ENCODE results near the gene C4B.
"Not testable (repeated sequence)": the region's sequence is repeated elsewhere in the genome, so short reads cannot be mapped to it uniquely, and the experiment has no call there.

C4B gene

DNA sequence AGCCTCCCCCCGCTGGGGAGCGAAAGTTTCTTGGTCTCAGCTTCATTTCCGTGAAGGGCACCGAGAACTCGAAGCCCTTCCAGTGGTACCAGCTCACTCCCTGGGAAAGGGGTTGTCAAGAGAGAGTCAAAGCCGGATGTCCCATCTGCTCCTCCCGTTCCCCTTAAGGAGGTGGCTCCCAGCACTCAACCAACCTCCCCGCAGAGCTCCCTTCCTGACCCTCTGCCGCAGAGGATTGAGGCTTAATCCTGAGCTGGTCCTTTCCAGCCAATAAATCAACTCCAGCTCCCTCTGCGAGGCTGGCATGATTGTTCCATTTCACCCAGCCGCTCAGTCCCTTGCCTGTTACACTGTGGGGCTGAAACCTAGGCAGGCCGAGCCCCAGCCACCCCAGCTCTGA is 6.0 kb upstream of the C4B start:
- H3K27me3 ChIP-seq (ENCODE audit: control insufficient read depth, insufficient read depth, low read length); H3K9ac ChIP-seq (ENCODE audit: low read length); H3K36me3 ChIP-seq (ENCODE audit: control insufficient read depth, insufficient read depth, low read length); H3K4me1 ChIP-seq (ENCODE audit: control insufficient read depth, insufficient read depth, low read length); H3K4me3 ChIP-seq (ENCODE audit: low read depth, low read length); H3K9me3 ChIP-seq (ENCODE audit: control insufficient read depth, insufficient read depth, low read depth, low read length); H3K27ac ChIP-seq (ENCODE audit: low read depth, low read length): not testable (repeated sequence)

DNA sequence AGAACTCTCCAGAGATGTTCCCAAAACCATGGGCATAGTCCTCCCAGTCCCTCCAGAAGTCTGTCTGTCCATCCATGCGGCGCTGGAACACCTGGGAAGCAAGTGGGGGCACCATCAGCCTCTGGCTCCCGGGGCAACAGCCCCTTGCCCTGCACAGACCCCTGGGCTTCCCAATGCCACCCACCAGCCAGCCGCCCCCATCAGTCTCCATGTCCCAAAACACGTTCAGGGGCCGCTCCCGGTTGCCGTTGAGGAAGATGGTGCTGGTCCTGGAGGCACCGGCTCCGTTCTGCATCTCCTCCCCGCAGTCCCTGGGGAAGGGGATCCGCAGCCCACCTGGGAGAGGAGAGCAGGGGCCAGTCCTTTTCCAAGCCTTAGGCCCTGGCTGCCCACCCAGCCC is 5.1 kb upstream of the C4B start:
- H3K4me3 ChIP-seq (ENCODE audit: low read depth, low read length); H3K9ac ChIP-seq (ENCODE audit: low read length); H3K27ac ChIP-seq (ENCODE audit: low read depth, low read length); H3K36me3 ChIP-seq (ENCODE audit: control insufficient read depth, insufficient read depth, low read length); H3K9me3 ChIP-seq (ENCODE audit: control insufficient read depth, insufficient read depth, low read depth, low read length); H3K4me1 ChIP-seq (ENCODE audit: control insufficient read depth, insufficient read depth, low read length); H3K27me3 ChIP-seq (ENCODE audit: control insufficient read depth, insufficient read depth, low read length): not testable (repeated sequence)

DNA sequence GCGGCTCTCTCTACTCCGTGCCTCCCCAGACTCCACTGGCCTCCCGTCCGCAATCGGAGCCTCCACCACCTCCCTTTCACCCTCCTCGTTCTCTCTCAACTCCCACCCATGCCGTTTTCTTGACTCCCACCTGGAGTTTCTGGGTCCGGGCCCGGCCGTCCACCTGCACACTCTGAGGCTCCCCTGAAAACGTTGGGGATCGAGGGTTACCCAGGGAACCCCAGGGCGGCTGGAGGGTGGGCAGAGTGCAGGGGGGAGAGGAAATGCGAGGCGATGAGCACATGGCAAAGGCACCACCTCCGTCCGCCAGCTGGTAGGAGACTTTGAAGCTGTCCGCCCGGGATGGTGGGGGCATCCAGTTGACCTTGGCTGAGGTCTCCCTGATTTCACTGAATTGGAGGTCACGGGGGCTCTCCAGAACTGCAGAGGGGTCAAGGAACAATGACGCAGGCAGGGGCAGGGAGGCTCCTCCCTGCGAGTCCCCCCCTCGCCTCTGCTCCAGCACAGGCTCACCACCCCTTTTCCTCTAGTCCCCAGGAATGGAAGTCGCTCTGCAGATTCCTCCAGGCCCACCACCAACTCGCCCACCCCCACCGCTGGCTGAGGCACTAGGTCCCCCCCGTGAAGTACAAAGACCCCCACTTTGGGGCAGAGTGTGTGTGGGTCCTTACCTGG is 3.6 kb upstream of the C4B start:
- not testable (repeated sequence) for H3K27ac ChIP-seq (ENCODE audit: low read depth, low read length); H3K4me1 ChIP-seq (ENCODE audit: control insufficient read depth, insufficient read depth, low read length); H3K27me3 ChIP-seq (ENCODE audit: control insufficient read depth, insufficient read depth, low read length); H3K9ac ChIP-seq (ENCODE audit: low read length); H3K36me3 ChIP-seq (ENCODE audit: control insufficient read depth, insufficient read depth, low read length); H3K9me3 ChIP-seq (ENCODE audit: control insufficient read depth, insufficient read depth, low read depth, low read length); H3K4me3 ChIP-seq (ENCODE audit: low read depth, low read length)

DNA sequence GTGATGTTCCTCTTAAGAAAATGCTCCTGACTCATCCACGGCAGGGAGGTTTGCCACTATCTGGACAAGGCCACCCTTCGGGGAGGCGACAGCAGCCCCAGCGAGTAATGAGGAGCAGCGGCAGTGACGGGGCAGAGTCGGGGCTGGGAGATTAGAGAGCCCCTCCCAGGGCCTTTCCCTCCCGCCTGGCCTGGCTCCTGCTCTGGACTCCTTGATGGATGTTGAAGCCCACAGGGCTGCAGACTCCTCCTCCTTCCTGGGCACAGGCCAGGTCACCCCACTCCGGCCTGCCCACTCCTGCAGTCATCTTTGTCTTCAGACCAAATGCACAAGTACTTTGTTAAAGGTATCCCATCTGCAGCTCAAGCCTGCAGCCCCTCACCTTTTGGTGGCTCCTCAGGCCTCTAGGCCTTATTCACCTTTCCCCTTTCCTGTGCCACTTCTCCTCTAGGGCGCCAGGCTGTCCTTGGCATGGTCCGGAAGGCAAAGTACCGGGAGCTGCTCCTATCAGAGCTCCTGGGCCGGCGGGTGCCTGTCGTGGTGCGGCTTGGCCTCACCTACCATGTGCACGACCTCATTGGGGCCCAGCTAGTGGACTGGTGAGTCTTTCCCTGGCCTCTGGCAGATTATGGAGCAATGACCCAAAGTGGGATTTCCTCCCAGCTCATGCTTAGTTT is 1.5 kb upstream of the C4B start:
- not testable (repeated sequence) for H3K4me3 ChIP-seq (ENCODE audit: low read depth, low read length)

DNA sequence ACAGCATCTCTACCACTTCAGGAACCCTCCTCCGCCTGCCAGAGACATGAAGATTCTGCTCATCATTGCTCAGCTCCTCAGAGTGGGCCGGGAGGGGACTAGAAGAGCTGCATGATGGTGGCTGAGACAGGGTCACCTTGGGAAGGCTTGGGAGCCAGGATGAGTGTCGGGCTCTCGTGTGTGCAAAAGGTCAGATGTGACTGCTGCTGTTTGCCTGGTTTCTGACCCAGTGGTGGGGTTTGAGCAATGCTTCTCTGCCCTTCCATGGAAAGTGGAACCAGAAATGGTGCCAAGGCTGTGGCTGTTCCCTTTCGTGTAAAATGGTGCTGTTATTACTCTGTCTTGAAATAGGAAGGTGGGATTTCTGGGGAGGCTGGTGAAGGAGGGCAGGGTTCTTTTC is 857 bp upstream of the C4B start:
- H3K4me3 ChIP-seq (ENCODE audit: low read depth, low read length); H3K27me3 ChIP-seq (ENCODE audit: control insufficient read depth, insufficient read depth, low read length); H3K27ac ChIP-seq (ENCODE audit: low read depth, low read length); H3K36me3 ChIP-seq (ENCODE audit: control insufficient read depth, insufficient read depth, low read length); H3K4me1 ChIP-seq (ENCODE audit: control insufficient read depth, insufficient read depth, low read length); H3K9ac ChIP-seq (ENCODE audit: low read length); H3K9me3 ChIP-seq (ENCODE audit: control insufficient read depth, insufficient read depth, low read depth, low read length): not testable (repeated sequence)

More for the DNA sequence above, 1.5 kb upstream of the C4B start:
- not testable (repeated sequence) for H3K9me3 ChIP-seq (ENCODE audit: control insufficient read depth, insufficient read depth, low read depth, low read length); H3K36me3 ChIP-seq (ENCODE audit: control insufficient read depth, insufficient read depth, low read length); H3K9ac ChIP-seq (ENCODE audit: low read length); H3K4me1 ChIP-seq (ENCODE audit: control insufficient read depth, insufficient read depth, low read length); H3K27me3 ChIP-seq (ENCODE audit: control insufficient read depth, insufficient read depth, low read length); H3K27ac ChIP-seq (ENCODE audit: low read depth, low read length)

DNA sequence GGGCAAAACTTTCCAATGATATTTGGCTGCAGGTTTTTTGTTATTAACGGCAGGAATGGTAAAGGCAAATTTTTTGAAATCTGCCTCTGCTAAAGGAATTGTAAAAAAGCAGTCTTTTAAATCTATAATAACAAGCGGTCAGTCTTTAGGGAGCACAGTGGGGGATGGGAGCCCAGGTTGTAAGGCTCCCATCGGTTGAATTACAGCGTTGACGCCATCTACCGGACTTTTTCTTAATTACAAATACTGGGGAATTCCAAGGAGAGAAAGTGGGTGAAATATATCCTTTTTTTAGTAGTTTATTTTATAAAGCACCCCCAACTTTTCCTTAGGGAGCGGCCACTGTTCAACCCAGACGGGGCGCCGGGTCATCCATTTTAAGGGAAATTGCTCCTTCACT is 7.5 kb downstream of the C4B start:
- H3K4me3 ChIP-seq (ENCODE audit: low read depth, low read length); H3K4me1 ChIP-seq (ENCODE audit: control insufficient read depth, insufficient read depth, low read length); H3K27me3 ChIP-seq (ENCODE audit: control insufficient read depth, insufficient read depth, low read length); H3K9me3 ChIP-seq (ENCODE audit: control insufficient read depth, insufficient read depth, low read depth, low read length); H3K9ac ChIP-seq (ENCODE audit: low read length); H3K27ac ChIP-seq (ENCODE audit: low read depth, low read length); H3K36me3 ChIP-seq (ENCODE audit: control insufficient read depth, insufficient read depth, low read length): not testable (repeated sequence)

DNA sequence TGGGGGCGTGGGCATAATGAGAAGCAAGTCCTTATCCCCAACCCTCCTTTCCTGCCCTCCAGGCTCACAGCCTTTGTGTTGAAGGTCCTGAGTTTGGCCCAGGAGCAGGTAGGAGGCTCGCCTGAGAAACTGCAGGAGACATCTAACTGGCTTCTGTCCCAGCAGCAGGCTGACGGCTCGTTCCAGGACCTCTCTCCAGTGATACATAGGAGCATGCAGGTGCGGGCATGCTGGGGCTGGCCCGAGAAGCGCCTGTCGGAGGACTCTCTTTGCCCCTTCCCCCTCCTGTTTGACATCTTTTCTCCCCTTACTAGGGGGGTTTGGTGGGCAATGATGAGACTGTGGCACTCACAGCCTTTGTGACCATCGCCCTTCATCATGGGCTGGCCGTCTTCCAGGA is 14.0 kb downstream of the C4B start:
- H3K9ac ChIP-seq (ENCODE audit: low read length); H3K27ac ChIP-seq (ENCODE audit: low read depth, low read length); H3K9me3 ChIP-seq (ENCODE audit: control insufficient read depth, insufficient read depth, low read depth, low read length); H3K36me3 ChIP-seq (ENCODE audit: control insufficient read depth, insufficient read depth, low read length); H3K4me1 ChIP-seq (ENCODE audit: control insufficient read depth, insufficient read depth, low read length); H3K4me3 ChIP-seq (ENCODE audit: low read depth, low read length); H3K27me3 ChIP-seq (ENCODE audit: control insufficient read depth, insufficient read depth, low read length): not testable (repeated sequence)

DNA sequence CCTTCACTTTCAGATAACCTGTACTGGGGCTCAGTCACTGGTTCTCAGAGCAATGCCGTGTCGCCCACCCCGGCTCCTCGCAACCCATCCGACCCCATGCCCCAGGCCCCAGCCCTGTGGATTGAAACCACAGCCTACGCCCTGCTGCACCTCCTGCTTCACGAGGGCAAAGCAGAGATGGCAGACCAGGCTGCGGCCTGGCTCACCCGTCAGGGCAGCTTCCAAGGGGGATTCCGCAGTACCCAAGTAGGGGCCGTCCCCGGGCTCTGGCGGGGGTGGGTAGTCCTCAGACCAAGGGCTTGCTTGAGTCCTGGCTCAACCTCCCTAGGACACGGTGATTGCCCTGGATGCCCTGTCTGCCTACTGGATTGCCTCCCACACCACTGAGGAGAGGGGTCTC is 15.0 kb downstream of the C4B start:
- H3K4me1 ChIP-seq (ENCODE audit: control insufficient read depth, insufficient read depth, low read length); H3K9me3 ChIP-seq (ENCODE audit: control insufficient read depth, insufficient read depth, low read depth, low read length); H3K9ac ChIP-seq (ENCODE audit: low read length); H3K27ac ChIP-seq (ENCODE audit: low read depth, low read length); H3K27me3 ChIP-seq (ENCODE audit: control insufficient read depth, insufficient read depth, low read length); H3K36me3 ChIP-seq (ENCODE audit: control insufficient read depth, insufficient read depth, low read length); H3K4me3 ChIP-seq (ENCODE audit: low read depth, low read length): not testable (repeated sequence)

DNA sequence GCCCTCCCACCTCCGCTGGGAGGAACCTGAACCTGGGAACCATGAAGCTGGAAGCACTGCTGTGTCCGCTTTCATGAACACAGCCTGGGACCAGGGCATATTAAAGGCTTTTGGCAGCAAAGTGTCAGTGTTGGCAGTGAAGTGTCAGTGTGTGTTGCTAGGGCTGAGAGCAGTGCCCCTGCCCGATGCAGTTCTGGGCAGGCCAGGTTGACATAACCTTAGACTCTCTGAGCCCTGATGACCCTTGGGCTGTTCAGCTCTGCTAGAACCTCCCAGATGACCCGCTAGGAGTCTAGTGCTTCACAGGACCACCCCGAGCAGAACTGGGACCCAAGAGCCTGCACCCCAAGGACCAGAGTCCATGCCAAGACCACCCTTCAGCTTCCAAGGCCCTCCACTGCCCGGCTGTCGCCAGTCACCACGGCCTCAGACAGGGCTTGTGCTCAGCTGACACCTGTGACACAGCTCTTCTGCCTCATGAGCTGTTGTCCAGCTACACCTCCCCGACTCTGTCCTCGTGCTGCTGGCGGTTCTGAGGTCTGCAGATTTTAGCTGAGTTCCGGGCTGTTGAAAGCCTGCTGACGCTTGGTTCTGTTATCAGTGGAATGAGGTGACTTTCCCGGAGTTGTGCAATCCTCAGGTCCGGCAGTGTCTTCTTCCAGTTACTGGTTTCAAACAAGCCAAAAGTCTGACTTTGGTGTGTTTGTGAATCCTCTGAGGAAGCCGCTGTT is 20.9 kb downstream of the C4B start:
- H3K9ac ChIP-seq (ENCODE audit: low read length); H3K36me3 ChIP-seq (ENCODE audit: control insufficient read depth, insufficient read depth, low read length); H3K9me3 ChIP-seq (ENCODE audit: control insufficient read depth, insufficient read depth, low read depth, low read length); H3K27ac ChIP-seq (ENCODE audit: low read depth, low read length); H3K27me3 ChIP-seq (ENCODE audit: control insufficient read depth, insufficient read depth, low read length); H3K4me1 ChIP-seq (ENCODE audit: control insufficient read depth, insufficient read depth, low read length); H3K4me3 ChIP-seq (ENCODE audit: low read depth, low read length): not testable (repeated sequence)

DNA sequence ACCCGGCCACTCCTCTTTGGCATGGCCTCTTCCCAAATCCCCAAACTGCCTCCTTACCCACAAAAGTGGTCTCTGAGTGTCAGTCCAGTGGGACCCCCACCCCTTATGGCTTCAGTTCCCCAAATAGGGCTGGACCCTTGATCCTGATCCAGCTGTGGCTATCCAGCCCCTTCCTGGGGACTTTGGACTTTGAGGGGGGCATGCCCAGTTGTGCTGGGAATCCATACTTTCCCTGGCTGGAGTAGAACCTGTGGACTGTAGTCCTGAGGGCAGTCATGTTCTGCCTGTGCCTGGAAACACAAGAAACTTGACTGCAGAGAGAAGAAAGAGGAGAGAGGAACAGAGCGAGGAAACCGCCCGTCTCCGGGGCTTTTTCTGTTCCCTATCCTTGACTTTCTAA is 22.5 kb downstream of the C4B start:
- not testable (repeated sequence) for H3K27me3 ChIP-seq (ENCODE audit: control insufficient read depth, insufficient read depth, low read length); H3K9ac ChIP-seq (ENCODE audit: low read length); H3K4me1 ChIP-seq (ENCODE audit: control insufficient read depth, insufficient read depth, low read length); H3K4me3 ChIP-seq (ENCODE audit: low read depth, low read length); H3K27ac ChIP-seq (ENCODE audit: low read depth, low read length); H3K9me3 ChIP-seq (ENCODE audit: control insufficient read depth, insufficient read depth, low read depth, low read length); H3K36me3 ChIP-seq (ENCODE audit: control insufficient read depth, insufficient read depth, low read length)

DNA sequence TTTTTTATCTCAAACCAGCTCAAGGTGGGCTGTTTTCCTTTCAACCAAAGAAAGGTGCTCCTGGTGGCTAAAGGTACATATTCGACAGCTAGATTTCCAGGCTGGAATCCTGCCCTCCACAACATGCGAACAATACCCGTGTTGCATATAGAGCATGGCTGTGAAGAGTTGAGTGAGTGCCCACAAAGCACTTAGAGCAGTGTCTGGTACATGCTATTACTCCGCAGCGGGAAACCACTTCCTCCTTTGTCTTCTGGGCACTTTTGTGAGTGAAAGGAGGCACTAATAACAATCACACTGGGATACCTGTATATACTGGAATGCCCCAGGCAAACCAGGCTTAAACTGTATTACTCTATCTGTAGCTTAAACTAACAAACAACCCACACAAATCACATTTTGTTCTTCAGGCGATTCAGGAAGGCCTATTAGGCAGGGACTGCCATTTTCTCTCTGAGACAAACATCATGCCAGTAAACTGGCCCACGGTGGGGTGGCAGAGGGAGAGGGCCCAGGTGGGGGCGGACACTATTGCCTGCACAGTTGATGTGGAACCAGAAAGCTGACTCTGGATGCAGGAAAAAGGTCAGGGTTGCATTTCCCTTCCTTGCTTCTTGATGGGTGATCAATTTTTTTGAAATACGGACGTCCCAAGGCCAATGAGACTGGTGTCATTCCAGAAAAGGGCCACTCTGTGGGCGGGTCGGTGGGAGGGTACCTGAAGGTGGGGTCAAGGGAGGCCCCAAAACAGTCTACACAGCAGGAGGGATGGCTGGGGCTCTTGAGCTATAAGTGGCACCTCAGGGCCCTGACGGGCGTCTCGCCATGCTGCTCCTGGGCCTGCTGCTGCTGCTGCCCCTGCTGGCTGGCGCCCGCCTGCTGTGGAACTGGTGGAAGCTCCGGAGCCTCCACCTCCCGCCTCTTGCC is 23.3 kb downstream of the C4B start, which contains the start of gene CYP21A2:
CYP21A2 (plus strand) TSS at position 818 of the 927 bp plus-strand sequence; CDS start at position 826, 8 bp downstream.
- H3K27ac ChIP-seq (ENCODE audit: low read depth, low read length); H3K9me3 ChIP-seq (ENCODE audit: control insufficient read depth, insufficient read depth, low read depth, low read length); H3K9ac ChIP-seq (ENCODE audit: low read length); H3K36me3 ChIP-seq (ENCODE audit: control insufficient read depth, insufficient read depth, low read length); H3K27me3 ChIP-seq (ENCODE audit: control insufficient read depth, insufficient read depth, low read length); H3K4me3 ChIP-seq (ENCODE audit: low read depth, low read length); H3K4me1 ChIP-seq (ENCODE audit: control insufficient read depth, insufficient read depth, low read length): not testable (repeated sequence)
